ENCODE measurements around the gene UNC13D. TPM values are rescaled to one million over a fixed set of nuclear protein-coding genes. Genes with fewer than 3 reads are reported as not detected.

Gene UNC13D
- 0.46 and 0.57 TPM in 2 replicates for total RNA-seq

GRCh38 chr17:75843577-75844529, at the start of gene UNC13D:
Gene UNC13D (minus strand): TSS chr17:75844404. CDS start chr17:75844337, 67 bp downstream.

GRCh38 chr17:75878174-75878998, 34.2 kb upstream of the UNC13D start, which contains the start of gene TRIM47:
Gene TRIM47 (minus strand): TSS chr17:75878581. CDS start chr17:75878548, 33 bp downstream.

GRCh38 chr17:75855310-75856061, 11.3 kb upstream of the UNC13D start, which contains the start of gene WBP2:
Gene WBP2 (minus strand): TSS chr17:75855335. CDS start chr17:75855297, 38 bp downstream.

GRCh38 chr17:75784473-75785015, 59.7 kb downstream of the UNC13D start, which contains the start of gene UNK:
Gene UNK (plus strand): TSS chr17:75784806. CDS start chr17:75784881, 75 bp downstream.

Other genes starting within 250 kb of the UNC13D start
- gene SMIM5, start 211.0 kb downstream of the UNC13D start, total RNA-seq = not detected in 2 replicates
- 14.6 and 19.6 TPM in 2 replicates for gene RECQL5, start 177.2 kb downstream of the UNC13D start, total RNA-seq
- gene SAP30BP, start 177.1 kb downstream of the UNC13D start, total RNA-seq = 47.8 and 51.7 TPM in 2 replicates
- 0.28 TPM in 2 replicates for gene ITGB4, start 122.9 kb downstream of the UNC13D start, total RNA-seq
- gene GALK1, start 79.2 kb downstream of the UNC13D start, total RNA-seq = 43.2 and 49.0 TPM in 2 replicates
- gene UNK, start 59.6 kb downstream of the UNC13D start, total RNA-seq = 10.0 and 15.1 TPM in 2 replicates
- 22.3 and 22.5 TPM in 2 replicates for gene WBP2, start 10.9 kb upstream of the UNC13D start, total RNA-seq
- gene TRIM47, start 34.2 kb upstream of the UNC13D start, total RNA-seq = 12.3 and 14.1 TPM in 2 replicates
- 13.5 and 16.1 TPM in 2 replicates for gene TRIM65, start 52.5 kb upstream of the UNC13D start, total RNA-seq
- 21.4 and 21.9 TPM in 2 replicates for gene MRPL38, start 60.5 kb upstream of the UNC13D start, total RNA-seq
- gene FBF1, start 96.6 kb upstream of the UNC13D start, total RNA-seq = 8.8 and 15.0 TPM in 2 replicates
- 49.1 and 63.6 TPM in 2 replicates for gene ACOX1, start 134.8 kb upstream of the UNC13D start, total RNA-seq
- 14.1 and 15.5 TPM in 2 replicates for gene TEN1, start 134.8 kb upstream of the UNC13D start, total RNA-seq
- gene CDK3, start 156.5 kb upstream of the UNC13D start, total RNA-seq = 0.71 and 0.92 TPM in 2 replicates
- gene EVPL, start 182.9 kb upstream of the UNC13D start, total RNA-seq = under 0.01 TPM in 2 replicates
- gene SRP68, start 228.1 kb upstream of the UNC13D start, total RNA-seq = 24.6 and 45.7 TPM in 2 replicates
- 0.14 TPM in 1 of 2 replicates, not detected in the other for gene GALR2, start 230.4 kb upstream of the UNC13D start, total RNA-seq
- not detected in 2 replicates for gene ZACN, start 234.8 kb upstream of the UNC13D start, total RNA-seq

Data from smooth muscle cell of bladder (primary cell).